SK-N-SH treated with all-trans-retinoic acid at 6 μM for 48 hours (cell line): Measurements from ENCODE around the gene ATP6V0E1.
"Not testable (repeated sequence)": the region's sequence is repeated elsewhere in the genome, so short reads cannot be mapped to it uniquely, and the experiment has no call there.

Experiments used
- ATAC-seq: fragments of 200-7000 bp; cut with Tn5 transposase; 3 replicates; pipeline ENCODE4 v1.9.1; 2020; ENCODE audit warnings: mild to moderate bottlenecking, moderate library complexity
- ARNTL ChIP-seq: fragments of 450-650 bp; formaldehyde crosslinking; IDR thresholded peaks from 2 replicates; pipeline ENCODE4 v1.5.0; 2020; ENCODE audit warnings: low read depth, mild to moderate bottlenecking, moderate library complexity, borderline replicate concordance
- BACH2 ChIP-seq: fragments of 250-450 bp; sonication (Bioruptor Pico); IDR thresholded peaks from 2 replicates; pipeline ENCODE4 v1.9.0; 2021; ENCODE audit warnings: mild to moderate bottlenecking, borderline replicate concordance
- CREB5 ChIP-seq: fragments of 250-450 bp; sonication (Bioruptor Pico); IDR thresholded peaks from 2 replicates; pipeline ENCODE4 v1.5.1; 2020; ENCODE audit warnings: low read depth, mild to moderate bottlenecking, moderate library complexity
- CSDC2 ChIP-seq: fragments of 250-450 bp; sonication (Bioruptor Pico); IDR thresholded peaks from 2 replicates; pipeline ENCODE4 v1.5.0; 2020; ENCODE audit warnings: mild to moderate bottlenecking, moderate library complexity
- CSRNP3 ChIP-seq: fragments of 250-450 bp; sonication (Bioruptor Pico); IDR thresholded peaks from 2 replicates; pipeline ENCODE4 v1.5.1; 2021; ENCODE audit warnings: mild to moderate bottlenecking, moderate library complexity
- ESRRG ChIP-seq: fragments of 250-450 bp; sonication (Bioruptor Pico); IDR thresholded peaks from 2 replicates; pipeline ENCODE4 v1.6.1; 2021; ENCODE audit warnings: mild to moderate bottlenecking
- GLIS3 ChIP-seq: fragments of 250-450 bp; sonication (Bioruptor Pico); IDR thresholded peaks from 2 replicates; pipeline ENCODE4 v1.5.0; 2020; ENCODE audit warnings: mild to moderate bottlenecking, moderate library complexity
- ISL1 ChIP-seq: fragments of 250-450 bp; sonication (Bioruptor Pico); IDR thresholded peaks from 2 replicates; pipeline ENCODE4 v2.1.2; 2022; ENCODE audit warnings: mild to moderate bottlenecking, moderate library complexity
- PPARA ChIP-seq: fragments of 250-450 bp; sonication (Bioruptor Pico); IDR thresholded peaks from 2 replicates; pipeline ENCODE4 v1.5.0; 2020; ENCODE audit warnings: mild to moderate bottlenecking, borderline replicate concordance
- RARB ChIP-seq: fragments of 250-450 bp; sonication (Bioruptor Pico); IDR thresholded peaks from 2 replicates; pipeline ENCODE4 v1.8.0; 2021; ENCODE audit warnings: mild to moderate bottlenecking, moderate library complexity
- TCF4 ChIP-seq: fragments of 250-450 bp; sonication (Bioruptor Pico); IDR thresholded peaks from 2 replicates; pipeline ENCODE4 v1.8.0; 2021; ENCODE audit warnings: mild to moderate bottlenecking, moderate library complexity, borderline replicate concordance
- TOX ChIP-seq: fragments of 250-450 bp; sonication (Bioruptor Pico); IDR thresholded peaks from 2 replicates; pipeline ENCODE4 v1.8.0; 2021; ENCODE audit warnings: mild to moderate bottlenecking, moderate library complexity, borderline replicate concordance
- TSHZ2 ChIP-seq: fragments of 250-450 bp; sonication (Bioruptor Pico); IDR thresholded peaks from 2 replicates; pipeline ENCODE4 v1.5.0; 2020; ENCODE audit warnings: mild to moderate bottlenecking, moderate library complexity
- ZC3H10 ChIP-seq: fragments of 250-450 bp; sonication (Bioruptor Pico); IDR thresholded peaks from 2 replicates; pipeline ENCODE4 v1.5.1; 2021; ENCODE audit warnings: mild to moderate bottlenecking, moderate library complexity
- ZFP3 ChIP-seq: fragments of 250-450 bp; sonication (Bioruptor Pico); IDR thresholded peaks from 2 replicates; pipeline ENCODE4 v1.5.0; 2020; ENCODE audit warnings: mild to moderate bottlenecking, moderate library complexity
- ZFP30 ChIP-seq: fragments of 450-650 bp; formaldehyde crosslinking; IDR thresholded peaks from 2 replicates; pipeline ENCODE4 v1.5.0; 2022; ENCODE audit warnings: mild to moderate bottlenecking, moderate library complexity
- ZNF565 ChIP-seq: fragments of 450-650 bp; formaldehyde crosslinking; conservative IDR thresholded peaks from 2 replicates; pipeline ENCODE4 v1.5.0; 2020; ENCODE audit warnings: low read depth, mild to moderate bottlenecking, moderate library complexity
- ZNF70 ChIP-seq: fragments of 450-650 bp; formaldehyde crosslinking; IDR thresholded peaks from 2 replicates; pipeline ENCODE4 v1.5.0; 2020; ENCODE audit warnings: mild to moderate bottlenecking, moderate library complexity
- ZNF8 ChIP-seq: fragments of 450-650 bp; formaldehyde crosslinking; IDR thresholded peaks from 2 replicates; pipeline ENCODE4 v1.5.0; 2020; ENCODE audit warnings: mild to moderate bottlenecking, moderate library complexity
- TF ChIP-seq, protein P1 (sequence below): fragments of 250-450 bp; sonication (Bioruptor Pico); IDR thresholded peaks from 2 replicates; pipeline ENCODE4 v1.8.0; 2021; ENCODE audit warnings: low read depth, mild to moderate bottlenecking, moderate library complexity, borderline replicate concordance

The ATP6V0E1 gene

GRCh38 chr5:173029499-173029921 lies 45.9 kb downstream of the ATP6V0E1 start:
- TF ChIP-seq ZC3H10 (no peak), TSHZ2 (CRISPR knock-in tag) (no peak), CSRNP3 (CRISPR knock-in tag) (no peak), ISL1 (CRISPR knock-in tag) (no peak), ZNF565 (CRISPR knock-in tag) (no peak), TCF4 (CRISPR knock-in tag) (no peak), ZNF8 (CRISPR knock-in tag) (no peak), CSDC2 (CRISPR knock-in tag) (no peak), BACH2 (CRISPR knock-in tag) (no peak), ZNF70 (CRISPR knock-in tag) (no peak), RARB (CRISPR knock-in tag) (no peak), PPARA (no peak), ARNTL (CRISPR knock-in tag) (no peak), GLIS3 (CRISPR knock-in tag) (no peak)
- TF ChIP-seq, protein P1, sequence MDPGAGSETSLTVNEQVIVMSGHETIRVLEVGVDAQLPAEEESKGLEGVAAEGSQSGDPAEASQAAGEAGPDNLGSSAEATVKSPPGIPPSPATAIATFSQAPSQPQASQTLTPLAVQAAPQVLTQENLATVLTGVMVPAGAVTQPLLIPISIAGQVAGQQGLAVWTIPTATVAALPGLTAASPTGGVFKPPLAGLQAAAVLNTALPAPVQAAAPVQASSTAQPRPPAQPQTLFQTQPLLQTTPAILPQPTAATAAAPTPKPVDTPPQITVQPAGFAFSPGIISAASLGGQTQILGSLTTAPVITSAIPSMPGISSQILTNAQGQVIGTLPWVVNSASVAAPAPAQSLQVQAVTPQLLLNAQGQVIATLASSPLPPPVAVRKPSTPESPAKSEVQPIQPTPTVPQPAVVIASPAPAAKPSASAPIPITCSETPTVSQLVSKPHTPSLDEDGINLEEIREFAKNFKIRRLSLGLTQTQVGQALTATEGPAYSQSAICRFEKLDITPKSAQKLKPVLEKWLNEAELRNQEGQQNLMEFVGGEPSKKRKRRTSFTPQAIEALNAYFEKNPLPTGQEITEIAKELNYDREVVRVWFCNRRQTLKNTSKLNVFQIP (CRISPR knock-in tag), result no peak
- TF ChIP-seq, all 23 proteins: peak for 0
- no peak for ATAC-seq

DNA sequence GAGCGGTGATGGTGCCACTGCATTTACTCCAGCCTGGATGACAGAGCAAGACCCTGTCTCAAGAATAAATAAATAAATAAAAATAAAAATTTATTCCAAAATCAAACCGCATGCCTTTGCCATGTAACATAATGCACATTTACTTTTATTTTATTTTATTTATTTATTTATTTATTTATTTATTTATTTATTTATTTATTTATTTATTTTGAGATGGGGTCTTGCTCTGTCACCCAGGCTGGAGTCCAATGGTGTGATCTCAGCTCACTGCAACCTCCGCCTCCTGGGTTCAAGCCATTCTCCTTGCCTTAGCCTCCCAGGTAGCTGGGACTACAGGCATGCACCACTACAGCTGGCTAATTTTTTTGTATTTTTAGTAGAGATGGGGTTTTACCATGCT lies 48.5 kb downstream of the ATP6V0E1 start:
- ATAC-seq, result not testable (repeated sequence)

GRCh38 chr5:173032730-173033129 lies 49.2 kb downstream of the ATP6V0E1 start:
- TF ChIP-seq ZFP3 (CRISPR knock-in tag) (no peak), ZC3H10 (no peak), TSHZ2 (CRISPR knock-in tag) (no peak), CSDC2 (CRISPR knock-in tag) (no peak), ESRRG (CRISPR knock-in tag) (no peak)
- ATAC-seq, result no peak

DNA sequence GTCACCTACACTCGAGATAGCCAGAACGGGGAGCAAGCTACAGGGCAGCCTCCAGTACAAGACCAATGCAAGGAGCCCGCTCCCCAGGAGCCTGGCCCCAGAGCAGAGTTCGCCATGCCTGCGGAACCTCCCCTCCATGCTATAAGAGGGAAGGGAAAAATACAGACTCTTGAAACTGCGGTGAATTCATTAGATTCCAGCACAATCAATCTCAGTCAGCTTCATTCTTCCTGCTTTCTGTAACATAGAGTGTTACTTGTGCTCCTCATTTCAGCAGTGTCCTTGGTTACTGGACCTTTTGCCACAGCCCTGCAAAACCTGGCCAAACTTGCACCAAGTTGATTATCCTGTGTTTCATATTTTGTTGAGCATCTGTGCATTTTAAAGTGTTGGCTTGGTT lies 50.4 kb downstream of the ATP6V0E1 start:
- ATAC-seq, result no peak
- TF ChIP-seq ESRRG (CRISPR knock-in tag) (no peak), RARB (CRISPR knock-in tag) (no peak), CREB5 (no peak), GLIS3 (CRISPR knock-in tag) (no peak), ZNF565 (CRISPR knock-in tag) (no peak), ZFP30 (CRISPR knock-in tag) (no peak), ZC3H10 (no peak), ZNF8 (CRISPR knock-in tag) (no peak), TOX (CRISPR knock-in tag) (no peak), CSRNP3 (CRISPR knock-in tag) (no peak), PPARA (no peak), TCF4 (CRISPR knock-in tag) (no peak), ARNTL (CRISPR knock-in tag) (no peak), BACH2 (CRISPR knock-in tag) (no peak)
- TF ChIP-seq, protein P1 (CRISPR knock-in tag), result no peak
